Measurements from ENCODE around the gene PDE4A.

GRCh38 chr19:10390652-10391286, 29.6 kb upstream of the PDE4A start:
- TF ChIP-seq CTCF (IDR thresholded peaks at IDR 0.05): peak in 5 of 7 experiments; percentile 77 to 86 (median 80)
- TF ChIP-seq POLR2A (IDR thresholded peaks at IDR 0.05): no peak
